GM19438 (cell line): ENCODE results near the gene FCHSD2.
"Not testable (repeated sequence)": the region's sequence is repeated elsewhere in the genome, so short reads cannot be mapped to it uniquely, and the experiment has no call there.

Source experiments
- ATAC-seq: cut with Tn5 transposase; IDR thresholded peaks from one replicate; pipeline ENCODE4 v1.9.1; 2021; ENCODE audit warnings: low read depth; ENCODE audit not compliant: unreplicated experiment

FCHSD2 gene

DNA sequence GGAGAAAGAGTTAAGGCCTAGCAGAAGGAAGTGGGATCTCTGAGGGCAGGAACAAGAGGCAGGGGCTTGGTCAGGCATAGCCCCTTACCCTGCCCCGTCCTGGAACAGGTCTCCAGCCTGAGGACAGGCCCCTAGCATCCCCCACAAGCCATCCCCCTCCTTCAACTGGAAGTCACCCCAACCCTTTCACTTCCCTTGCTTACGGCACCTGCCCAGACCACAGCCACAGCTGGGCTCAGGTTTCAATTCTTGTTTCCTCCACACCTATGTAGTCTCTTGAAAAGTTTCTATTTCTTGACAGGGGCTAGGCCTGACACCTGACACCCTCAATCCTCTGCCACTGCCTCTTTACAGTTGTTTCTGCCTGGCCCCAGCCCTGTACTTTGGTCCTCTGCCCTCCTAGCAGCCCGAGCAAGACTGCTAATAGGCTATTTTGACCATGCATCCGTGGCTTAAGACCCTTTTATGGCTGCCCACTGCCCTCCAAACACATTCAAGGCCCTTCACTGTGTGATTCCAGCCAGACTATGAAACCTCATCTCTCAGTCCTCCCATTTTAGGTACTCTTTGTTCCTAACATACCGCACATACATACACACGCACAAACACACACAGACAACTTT lies 10.9 kb upstream of the FCHSD2 start:
- ATAC-seq, result peak; percentile 63

DNA sequence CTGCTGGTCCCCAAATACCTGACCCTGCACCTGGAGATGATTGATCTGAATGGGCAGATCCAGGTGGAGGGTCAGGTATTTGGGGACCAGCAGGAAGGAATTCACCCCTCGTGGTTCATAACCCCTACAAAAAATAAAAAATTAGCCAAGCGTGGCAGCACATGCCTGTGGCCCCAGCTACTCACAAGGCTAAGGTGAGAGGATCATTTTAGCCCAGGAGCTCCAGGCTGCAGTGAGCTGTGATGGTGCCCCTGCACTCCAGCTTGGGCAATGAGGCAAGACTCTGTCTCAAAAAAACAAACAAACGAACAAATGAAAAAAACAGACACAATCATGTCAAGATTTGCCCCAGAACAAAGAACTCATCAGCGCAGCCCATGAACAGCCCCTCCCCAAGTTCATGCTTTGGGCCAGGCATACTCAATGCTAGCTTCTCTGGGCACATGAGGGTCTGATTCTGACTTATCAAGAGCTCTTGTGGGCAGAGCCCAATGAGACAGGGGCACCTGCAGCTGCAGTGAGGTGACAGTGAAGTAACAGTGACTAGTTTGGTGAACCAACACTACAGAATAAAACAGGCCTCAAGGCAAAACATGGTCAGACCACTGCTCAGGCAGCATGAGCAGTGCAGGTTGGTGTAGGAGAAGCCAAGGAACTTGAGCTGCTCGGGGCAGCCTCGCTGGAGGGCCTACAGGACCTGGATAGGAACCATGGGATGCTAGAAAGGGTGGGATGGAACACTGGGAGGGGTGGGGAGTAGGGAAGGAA lies 10.2 kb upstream of the FCHSD2 start:
- ATAC-seq, result no peak

DNA sequence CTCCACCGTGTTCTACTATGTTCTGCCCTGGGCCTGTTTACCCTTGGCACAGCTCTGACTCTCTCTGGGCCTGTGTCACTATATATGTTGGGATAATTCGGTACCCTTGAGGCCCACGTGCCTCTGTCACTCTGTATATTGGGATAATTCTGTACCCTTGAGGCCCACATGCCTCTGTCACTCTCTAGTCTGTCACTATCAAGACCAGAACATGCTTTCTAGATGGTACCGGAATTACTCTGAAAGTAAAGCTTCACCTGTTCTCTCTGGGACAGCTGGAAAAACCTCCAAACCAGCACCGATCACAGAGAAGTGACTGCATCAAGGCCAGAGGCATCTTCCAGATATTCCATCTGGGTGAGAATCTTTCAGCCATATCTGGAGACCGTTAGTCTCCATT lies 9.3 kb upstream of the FCHSD2 start:
- ATAC-seq, result no peak

- ATAC-seq, result no peak
These were observed 7.0 kb upstream of the FCHSD2 start for GRCh38 chr11:73149105-73149504.

GRCh38 chr11:73147771-73148681 lies 5.9 kb upstream of the FCHSD2 start:
- ATAC-seq, result no peak

DNA sequence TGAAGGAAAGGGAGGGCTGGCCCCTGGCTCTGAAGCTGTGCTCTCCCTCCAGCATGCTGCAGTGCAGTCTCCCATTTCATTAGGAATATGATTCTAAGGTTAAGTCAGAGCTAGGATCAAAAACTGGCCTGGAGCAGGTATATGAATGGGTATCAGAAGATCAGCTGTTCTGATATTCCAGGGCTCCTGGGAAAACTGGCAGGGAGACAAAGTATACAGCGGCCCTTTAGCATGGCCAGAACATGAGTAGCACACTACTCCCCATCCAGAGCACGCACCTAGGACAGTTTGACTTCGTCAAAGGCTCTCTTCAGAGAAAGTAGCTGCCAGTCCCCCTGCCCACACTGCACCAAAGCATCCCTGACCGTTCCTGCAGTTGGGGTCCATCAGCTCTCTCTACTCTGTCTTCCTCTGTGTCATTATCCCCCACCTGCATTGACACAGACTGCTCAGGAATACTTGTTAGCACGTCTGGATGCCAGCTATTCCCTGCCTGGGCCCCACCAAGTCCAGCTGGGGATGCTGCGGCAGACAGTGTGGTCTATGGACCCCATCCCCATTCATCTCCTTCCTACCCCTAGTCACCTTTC lies 4.0 kb upstream of the FCHSD2 start:
- ATAC-seq, result no peak

GRCh38 chr11:73143126-73143838 lies 1.2 kb upstream of the FCHSD2 start:
- no peak for ATAC-seq

DNA sequence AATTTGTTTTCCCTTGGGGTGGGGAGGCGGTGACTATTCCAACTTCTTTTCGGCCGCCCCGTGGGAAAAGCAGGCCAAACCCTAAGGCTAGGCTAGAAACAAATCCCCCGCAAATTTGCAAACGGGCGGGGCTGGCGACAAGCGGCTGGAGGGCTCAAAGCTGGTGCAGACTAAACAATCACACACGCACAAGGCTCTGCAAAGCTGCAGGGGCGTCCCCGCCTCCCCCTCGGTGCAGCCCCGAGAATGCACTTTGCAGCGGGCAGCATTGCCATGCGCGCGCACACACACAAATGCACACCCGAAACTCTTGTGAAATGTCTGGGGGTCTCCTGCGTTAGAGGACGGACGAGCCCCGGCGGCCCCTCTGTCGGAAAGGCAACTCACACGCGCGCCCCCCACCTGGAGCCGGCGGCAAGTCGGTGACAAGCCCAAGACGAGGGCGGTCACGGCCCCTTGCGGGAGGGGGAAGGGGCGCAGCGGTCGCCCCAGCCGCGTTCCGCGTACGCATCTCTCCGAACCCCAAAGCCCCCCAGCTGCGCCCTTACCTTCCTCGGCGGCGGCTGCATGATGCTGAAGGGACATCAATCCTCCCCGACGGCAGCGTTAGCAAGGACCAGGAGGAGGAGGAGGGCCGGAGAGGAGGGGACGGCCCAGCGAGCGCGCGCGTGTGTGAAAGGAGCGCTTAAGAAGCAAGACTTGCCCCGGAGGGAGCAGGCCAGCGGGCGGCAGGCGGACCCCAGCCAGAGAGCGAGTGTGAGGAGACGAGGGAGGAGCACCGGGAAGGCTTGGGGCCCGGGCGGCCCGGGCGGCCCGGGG lies 600 bp downstream of the FCHSD2 start:
- ATAC-seq, result peak; percentile 29

GRCh38 chr11:73141031-73141308 lies 1.1 kb downstream of the FCHSD2 start:
- no peak for ATAC-seq

DNA sequence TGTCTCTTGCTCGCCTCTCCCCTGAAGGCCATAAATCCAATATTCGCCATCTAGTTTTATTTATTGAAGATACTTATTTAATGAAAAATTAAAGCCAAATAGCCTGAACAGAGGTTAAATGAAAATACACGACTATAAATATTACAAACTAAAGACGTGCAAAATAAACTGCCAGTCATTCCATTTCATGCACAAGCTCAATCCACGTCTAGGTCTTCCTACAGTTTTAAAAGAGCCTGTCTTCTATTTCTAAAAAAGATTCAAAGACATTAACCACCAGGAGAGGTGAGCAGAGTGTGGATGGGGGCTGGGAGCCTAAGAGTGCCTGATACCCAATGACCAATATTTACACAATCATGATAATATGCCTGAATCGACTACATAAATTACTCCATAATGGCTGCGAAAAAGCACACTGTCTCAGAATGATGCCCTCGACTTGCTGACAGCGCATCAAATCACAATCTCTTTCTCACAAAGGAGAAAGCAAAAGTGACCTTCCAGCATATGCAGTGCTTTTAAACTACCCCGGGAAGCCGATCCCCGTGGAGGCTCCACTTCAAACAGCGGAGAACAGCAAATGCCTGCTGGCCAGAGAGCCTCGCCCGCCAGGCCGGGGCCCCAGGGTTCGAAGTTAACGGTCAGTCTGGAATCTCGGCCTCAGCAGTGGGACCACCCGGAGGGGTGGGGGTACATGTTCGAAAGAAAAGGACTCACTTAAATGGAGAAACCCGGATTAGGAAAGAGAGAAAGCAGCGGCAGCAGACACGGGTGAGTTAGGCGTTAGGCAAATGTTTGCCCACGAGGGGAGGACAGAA lies 1.7 kb downstream of the FCHSD2 start:
- ATAC-seq, result no peak

- no peak for ATAC-seq
These were observed 2.5 kb downstream of the FCHSD2 start for GRCh38 chr11:73139476-73140198.

DNA sequence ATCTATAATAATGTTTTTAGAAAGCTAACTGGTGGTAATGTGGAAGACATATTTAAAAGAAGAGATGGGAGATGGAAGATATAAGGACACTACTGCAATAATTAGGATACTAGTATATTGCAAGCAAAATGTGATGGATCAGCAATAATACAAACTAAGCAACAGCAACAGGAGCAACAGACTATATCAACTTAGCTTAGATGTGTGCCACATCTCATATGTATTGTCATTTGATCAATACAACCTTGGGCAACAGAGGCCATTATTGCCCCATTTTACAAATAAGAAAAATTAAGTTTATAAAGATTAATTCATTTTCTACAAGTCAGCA lies 4.2 kb downstream of the FCHSD2 start:
- no peak for ATAC-seq

DNA sequence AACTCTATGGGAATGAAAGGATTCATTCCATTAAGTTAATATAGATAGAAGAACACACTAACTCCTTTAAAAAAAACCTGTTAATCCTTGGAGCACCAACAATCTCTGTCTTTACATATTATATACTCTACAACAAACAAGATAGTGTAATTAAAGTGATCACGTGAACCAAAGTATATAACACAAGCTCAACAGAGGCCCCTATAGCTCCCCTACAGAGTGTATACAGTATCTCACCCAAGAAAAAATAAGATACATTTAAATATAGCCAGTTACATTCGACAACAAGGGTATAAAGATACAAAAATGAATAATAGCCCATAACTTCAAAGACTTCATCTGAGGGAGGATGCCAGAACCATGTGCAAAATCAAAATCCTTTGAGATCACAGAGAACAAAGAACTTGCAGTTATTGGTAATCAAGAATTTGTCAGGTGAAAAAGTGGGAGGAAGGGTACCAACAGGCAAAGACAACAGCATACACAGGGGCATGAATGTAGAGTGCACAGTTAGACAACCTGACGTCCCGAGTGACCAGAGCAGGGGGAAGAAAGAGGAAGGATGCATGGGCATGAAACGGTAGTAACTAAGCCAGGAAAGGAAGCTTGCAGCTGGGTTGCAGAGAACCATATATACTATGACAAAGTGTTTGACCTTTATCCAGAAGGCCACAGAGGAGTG lies 4.7 kb downstream of the FCHSD2 start:
- no peak for ATAC-seq

GRCh38 chr11:73136722-73137121 lies 5.4 kb downstream of the FCHSD2 start:
- not testable (repeated sequence) for ATAC-seq

DNA sequence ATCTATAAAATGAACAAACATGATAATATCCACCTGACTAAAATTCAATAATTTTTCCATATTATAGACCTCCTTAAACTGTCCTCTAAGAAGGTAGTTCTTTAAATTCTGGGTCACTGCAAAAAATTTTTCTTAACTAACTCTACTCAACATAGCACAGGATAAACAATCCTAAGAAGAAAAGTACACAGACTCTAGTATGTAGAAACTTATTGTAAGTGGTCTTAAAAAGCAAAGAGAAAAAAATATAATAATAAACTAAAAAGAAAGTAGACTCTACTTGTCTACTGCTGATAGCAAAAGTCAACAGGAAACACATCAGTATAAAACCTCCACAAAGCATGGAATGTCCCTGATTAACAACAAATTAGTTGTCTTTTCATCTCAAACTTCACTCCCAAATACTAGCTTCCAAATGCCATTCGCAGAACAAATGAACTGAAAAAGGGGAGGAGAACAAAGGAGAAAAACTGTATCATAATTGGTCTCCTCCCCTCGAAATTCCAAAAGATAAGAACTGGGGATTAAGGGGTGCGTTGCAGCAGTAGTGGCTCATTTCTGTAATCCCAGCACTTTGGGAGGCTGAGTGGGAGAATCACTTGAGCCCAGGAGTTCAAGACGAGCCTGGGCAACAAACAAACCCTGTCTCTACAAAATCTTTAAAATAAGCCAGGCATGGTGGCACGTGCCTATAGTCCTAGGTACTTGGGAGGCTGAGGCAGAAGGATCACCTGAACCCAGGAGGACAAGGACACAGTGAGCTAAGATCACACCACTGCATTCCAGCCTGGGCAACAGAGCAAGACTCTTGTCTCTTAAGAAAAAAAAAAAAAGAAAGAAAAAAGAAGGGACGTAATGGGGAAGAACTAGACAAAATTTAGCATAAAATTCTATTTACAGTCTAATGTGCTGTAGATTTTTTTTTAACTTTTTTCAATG lies 6.5 kb downstream of the FCHSD2 start:
- ATAC-seq, result no peak

DNA sequence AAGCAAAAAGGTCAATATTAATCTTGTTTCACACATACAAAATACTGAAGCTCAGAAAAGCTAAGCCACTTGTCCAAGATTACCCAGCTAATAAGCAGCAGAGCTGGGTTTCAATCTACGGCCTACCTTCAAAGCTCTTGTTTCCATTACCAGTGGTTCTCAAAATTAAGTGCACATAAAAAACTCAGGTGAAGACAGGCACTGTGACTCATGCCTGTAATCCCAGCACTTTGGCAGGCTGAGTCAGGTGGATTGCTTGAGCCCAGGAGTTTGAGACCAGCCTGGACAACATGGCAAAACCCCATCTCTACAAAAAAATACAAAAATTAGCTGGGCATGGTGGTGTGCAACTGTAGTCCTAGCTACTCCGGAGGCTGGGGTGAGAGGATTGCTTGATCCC lies 9.8 kb downstream of the FCHSD2 start:
- not testable (repeated sequence) for ATAC-seq

GRCh38 chr11:73130181-73130580 lies 11.9 kb downstream of the FCHSD2 start:
- ATAC-seq, result no peak
